Dermis blood vessel endothelial cell (primary cell): ENCODE data around the gene CENPE. TPM values are rescaled to one million over a fixed set of nuclear protein-coding genes. Genes with fewer than 3 reads are reported as not detected.
"Not testable (repeated sequence)": the region's sequence is repeated elsewhere in the genome, so short reads cannot be mapped to it uniquely, and the experiment has no call there.

Experiments used
- DNase-seq: peaks from one replicate; pipeline ENCODE4 v3.0.0; 2010
- total RNA-seq: library from RNA; depleted of rRNA; stranded (reverse); fragments of >200 nt; gene quantifications from 2 replicates; pipeline ENCODE4 v1.2.3, GENCODE V29; 2014

Gene CENPE, protein sequence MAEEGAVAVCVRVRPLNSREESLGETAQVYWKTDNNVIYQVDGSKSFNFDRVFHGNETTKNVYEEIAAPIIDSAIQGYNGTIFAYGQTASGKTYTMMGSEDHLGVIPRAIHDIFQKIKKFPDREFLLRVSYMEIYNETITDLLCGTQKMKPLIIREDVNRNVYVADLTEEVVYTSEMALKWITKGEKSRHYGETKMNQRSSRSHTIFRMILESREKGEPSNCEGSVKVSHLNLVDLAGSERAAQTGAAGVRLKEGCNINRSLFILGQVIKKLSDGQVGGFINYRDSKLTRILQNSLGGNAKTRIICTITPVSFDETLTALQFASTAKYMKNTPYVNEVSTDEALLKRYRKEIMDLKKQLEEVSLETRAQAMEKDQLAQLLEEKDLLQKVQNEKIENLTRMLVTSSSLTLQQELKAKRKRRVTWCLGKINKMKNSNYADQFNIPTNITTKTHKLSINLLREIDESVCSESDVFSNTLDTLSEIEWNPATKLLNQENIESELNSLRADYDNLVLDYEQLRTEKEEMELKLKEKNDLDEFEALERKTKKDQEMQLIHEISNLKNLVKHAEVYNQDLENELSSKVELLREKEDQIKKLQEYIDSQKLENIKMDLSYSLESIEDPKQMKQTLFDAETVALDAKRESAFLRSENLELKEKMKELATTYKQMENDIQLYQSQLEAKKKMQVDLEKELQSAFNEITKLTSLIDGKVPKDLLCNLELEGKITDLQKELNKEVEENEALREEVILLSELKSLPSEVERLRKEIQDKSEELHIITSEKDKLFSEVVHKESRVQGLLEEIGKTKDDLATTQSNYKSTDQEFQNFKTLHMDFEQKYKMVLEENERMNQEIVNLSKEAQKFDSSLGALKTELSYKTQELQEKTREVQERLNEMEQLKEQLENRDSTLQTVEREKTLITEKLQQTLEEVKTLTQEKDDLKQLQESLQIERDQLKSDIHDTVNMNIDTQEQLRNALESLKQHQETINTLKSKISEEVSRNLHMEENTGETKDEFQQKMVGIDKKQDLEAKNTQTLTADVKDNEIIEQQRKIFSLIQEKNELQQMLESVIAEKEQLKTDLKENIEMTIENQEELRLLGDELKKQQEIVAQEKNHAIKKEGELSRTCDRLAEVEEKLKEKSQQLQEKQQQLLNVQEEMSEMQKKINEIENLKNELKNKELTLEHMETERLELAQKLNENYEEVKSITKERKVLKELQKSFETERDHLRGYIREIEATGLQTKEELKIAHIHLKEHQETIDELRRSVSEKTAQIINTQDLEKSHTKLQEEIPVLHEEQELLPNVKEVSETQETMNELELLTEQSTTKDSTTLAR (N-terminal part only)
- total RNA-seq = 6.1 and 39.1 TPM in 2 replicates

DNA sequence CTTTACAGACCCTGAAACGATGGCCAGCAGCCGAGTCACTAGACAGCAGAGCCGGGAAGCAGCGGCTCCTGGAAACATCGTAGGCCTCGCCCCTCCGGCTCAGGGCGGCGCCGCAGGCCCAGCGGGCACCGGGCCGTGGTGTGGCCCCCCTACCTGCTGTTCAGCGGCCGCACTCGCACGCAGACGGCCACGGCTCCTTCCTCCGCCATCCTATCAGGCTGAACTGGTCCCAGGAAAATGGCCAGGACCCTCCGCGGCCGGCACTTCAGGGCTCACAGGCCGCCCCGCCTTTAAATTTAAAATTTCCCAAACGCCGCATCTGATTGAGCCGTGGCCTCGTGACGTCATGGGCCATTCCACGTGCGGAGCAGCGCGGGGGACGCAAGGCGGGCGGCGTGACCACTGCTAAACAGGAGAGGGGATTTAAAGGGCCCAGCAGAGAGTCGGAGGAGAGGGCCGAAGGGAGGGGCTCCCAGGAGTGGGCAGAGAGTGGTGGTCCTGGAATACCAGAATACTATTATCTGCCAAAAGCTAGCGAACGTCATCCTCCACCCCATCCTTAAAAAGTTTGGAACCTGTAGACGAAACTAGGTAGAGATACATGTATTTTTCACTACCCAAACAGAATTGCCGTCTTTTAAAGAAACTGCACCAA is at the start of gene CENPE:
TSS of gene CENPE (minus strand) at position 233 of the 655 bp plus-strand sequence. CDS start at position 209, 24 bp downstream.
- DNase-seq = peak; percentile 94

DNA sequence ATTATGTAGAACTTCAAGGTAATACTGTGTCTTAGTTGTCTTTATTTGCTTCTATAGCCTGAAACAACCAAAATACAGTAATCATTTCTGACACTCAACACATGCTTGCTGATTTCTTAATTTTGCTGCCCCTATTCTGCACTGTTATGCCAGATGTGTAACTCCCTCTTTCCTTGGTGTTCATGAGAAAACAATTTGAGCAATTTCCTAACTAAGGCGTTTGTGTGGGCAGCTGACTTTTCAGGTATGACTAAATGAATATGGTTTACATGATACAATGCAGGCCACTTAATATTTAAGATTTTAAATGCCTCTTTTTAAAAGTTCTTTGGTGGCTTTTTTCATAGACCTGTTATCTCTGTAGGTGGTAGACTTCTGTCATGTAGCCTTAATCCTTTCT is 46.1 kb upstream of the CENPE start:
- no peak for DNase-seq

DNA sequence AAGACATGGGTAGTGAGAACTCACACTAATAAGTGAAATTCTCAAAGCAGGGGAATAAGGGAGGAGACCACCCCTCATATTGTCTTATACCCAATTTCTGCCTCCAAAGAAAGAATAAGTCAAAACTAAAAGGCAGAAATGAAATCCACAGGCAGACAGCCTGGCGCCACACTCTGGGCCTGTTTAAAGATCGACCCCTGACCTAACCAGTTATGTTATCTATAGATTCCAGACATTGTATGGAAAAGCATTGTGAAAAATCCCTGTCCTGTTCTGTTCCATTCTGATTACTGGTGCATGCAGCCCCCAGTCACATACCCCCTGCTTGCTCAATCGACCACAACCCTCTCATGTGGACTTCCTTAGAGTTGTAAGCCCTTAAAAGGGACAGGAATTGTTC is 32.8 kb upstream of the CENPE start:
- DNase-seq = not testable (repeated sequence)

DNA sequence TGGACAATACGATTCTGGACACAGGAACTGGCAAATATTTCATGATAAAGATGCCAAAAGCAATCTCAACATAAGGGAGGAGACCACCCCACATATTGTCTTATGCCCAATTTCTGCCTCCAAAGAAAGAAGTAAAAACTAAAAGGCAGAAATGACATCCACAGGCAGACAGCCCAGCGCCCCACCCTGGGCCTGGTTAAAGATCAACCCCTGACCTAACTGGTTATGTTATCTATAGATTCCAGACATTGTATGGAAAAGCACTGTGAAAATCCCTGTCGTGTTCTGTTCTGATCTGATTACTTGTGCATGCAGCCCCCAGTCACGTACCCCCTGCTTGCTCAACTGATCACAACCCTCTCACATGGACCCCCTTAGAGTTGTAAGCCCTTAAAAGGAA is 25.4 kb upstream of the CENPE start:
- DNase-seq = not testable (repeated sequence)

DNA sequence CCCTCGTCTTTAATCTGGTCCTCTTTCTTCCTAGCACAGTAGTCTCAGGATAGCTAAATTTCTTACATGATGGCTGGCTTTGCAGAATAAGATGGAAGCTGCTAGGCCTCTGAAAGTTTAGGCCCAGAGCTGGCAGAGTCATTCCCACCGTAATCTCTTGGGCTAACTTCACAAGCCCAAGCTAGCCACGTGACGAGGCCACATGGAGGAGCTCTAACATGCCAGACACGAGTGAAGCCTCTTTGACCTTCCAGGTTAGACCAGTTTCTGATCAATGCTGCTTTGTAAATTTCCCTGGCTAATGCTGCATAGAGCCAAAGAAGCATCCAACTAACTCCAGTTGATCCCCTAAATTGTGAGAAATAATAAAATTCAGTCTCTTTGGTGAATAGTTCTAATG is 9.5 kb upstream of the CENPE start:
- DNase-seq = no peak

DNA sequence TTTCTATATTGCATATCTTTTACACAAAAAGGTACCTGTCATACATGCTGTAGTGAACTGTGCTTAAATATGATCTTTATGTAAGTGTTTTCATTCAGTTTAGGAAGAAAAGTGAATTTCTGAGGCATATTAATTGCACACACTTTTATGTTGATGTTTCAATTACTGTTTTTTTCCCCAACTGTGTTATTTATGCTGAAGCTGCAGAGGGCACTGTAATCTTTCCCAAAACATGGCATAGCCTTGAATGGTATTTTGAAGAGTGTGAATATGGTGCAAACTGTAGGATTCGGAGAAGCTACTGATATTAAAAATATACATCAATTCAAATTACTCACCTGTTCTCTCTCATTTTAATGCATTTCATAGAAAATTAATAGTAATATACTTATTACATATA is 6.0 kb upstream of the CENPE start:
- DNase-seq = peak; percentile 19

DNA sequence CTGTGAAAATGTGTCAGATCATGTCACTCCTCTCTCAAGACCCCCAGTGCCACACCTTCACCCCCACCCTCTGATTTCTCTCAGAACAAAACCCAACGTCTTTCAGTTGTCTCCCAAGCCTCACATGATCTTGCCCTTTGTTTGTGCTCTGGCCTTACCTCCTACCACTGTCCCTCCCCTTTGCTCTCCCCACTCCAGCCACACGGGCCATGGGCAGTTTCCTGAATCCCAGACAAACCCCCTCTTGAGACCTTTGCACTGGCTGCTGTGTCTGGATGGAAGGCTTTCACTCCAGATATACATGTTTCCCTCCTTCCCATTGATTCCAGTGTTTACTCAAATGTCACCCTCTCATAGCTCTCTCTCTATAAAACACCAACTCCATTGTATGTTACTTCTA is 3.6 kb upstream of the CENPE start:
- DNase-seq = no peak

DNA sequence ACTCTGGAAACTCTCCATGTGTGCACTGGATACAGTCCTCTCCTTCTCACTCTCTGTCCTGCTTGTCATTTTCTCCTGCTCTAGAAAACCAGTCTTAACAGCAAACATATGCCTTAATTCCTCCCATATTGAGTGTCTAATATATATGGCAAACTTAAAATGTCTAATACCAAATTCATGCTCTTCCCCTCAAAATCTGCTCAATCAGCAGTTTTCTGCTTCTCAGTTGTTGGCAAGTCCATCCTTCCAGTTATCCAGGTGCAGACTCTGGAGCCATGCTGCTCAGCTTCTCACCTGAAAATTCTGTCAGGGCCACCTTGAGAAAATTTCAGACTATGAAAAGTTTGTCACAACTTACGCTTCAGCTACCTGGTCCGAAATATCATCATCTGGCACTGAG is 3.1 kb upstream of the CENPE start:
- DNase-seq = no peak

DNA sequence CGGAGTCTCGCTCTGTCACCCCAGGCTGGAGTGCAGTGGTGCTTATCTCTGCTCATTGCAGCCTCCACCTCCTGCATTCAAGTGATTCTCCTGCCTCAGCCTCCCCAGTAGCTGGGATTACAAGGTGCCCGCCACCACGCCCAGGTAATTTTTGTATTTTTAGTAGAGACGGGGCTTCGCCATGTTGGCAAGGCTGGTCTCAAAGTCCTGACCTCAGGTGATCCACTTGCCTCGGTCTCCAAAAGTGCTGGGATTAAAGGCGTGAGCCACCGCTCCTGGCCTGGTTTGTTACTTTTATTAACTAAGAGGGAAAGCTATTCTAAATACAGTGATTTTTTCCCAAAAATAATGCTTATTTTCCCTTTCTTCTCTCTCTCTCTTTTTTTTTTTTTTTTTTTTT is 866 bp upstream of the CENPE start:
- no peak for DNase-seq

DNA sequence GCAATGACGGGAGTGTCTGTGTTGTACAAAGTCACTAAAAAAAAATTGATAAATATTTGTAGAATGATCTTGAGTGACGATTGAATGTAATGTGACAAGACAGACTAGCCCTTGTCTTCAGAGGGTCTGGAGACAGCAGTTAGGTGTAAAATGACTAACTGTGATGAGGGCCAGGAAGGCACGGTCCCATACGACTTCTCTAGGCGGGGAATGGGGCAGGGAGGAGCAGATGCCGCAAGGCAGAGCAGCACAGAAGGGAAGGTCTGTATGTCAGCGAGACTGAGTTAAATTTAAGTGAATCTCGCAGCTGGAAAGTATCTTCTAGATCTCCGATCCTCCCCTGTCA is 405 bp downstream of the CENPE start:
- DNase-seq = peak; percentile 59

DNA sequence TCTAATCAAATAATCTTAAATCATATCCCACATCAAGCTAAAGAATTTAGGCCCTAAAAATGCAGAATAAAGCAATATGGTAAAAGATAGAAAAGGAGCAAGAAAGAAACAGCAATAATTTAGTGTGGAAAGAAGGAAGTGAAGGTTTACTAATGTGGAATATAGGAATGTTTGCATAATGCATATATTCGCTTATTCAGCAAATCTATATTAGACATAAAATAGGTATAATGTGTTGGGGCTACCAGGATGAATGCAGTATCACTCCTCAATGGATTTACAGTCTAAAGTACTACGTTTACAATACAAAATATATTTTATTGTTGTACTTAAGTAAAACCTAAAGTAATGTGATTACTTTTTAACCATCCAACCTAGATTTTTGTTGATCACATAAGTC is 4.7 kb downstream of the CENPE start:
- no peak for DNase-seq

DNA sequence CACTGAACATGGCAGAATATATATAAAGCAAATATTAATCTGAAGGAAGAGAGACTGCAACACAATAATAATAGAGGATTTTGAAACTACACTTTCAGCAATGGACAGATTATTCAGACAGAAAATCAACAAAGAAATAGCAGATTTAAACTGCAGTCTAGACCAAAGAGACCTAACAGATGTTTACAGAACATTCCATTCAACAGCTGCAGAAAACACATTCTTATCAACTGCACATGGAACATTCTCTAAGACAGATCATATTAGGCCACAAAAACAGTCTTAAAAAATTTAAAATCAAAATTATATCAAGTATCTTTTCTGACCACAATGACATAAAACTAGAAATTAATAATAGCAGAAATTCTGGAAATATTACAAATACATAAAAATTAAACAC is 27.1 kb downstream of the CENPE start:
- DNase-seq = no peak

DNA sequence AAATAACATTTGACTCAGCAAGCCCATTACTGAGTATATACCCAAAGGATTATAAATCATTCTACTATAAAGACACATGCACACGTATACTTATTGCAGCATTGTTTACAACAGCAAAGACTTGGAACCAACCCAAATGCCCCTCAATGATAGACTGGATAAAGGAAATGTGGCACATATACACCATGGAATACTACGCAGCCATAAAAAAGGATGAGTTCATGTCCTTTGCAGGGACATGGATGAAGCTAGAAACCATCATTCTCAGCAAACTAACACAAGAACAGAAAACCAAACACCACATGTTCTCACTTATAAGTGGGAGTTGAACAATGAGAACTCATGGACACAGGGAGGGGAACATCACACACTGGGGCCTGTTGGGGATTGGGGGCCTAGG is 28.4 kb downstream of the CENPE start:
- not testable (repeated sequence) for DNase-seq

DNA sequence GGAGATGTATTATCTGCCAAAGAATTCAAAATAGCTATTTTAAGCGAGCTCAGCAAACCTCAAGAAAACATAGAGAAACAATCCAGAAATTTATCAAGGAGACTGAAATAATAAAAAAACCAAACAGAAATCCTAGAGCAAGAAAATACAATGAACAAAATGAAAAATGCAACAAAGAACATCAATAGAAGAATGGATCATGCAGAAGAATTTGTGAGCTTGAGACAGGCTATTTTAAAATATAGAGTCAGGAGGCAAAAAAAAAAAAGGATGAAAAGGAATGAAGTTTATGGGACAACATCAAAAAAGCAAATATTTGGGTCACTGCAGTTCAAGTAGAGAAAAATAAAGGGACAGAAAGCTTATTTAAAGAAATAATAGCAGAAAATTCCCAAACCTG is 29.1 kb downstream of the CENPE start:
- DNase-seq = no peak

DNA sequence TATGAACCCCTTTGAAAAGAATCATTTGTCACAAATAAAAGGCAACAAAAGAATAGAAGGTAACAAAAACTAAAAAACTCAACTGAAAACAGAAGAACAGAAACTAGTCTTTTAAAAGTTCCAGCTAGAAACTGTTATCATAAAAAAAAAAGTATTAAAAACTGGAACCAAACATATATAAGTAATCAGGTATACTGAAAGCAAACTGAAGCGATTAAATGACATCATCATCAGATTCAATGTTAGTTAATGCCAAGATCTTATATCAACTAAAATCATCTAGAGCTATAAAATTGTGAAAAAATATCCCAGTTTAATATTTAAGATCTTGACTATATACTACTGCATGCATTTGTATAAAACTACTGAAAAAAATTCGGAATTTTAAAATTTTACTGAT is 36.0 kb downstream of the CENPE start:
- DNase-seq = no peak

DNA sequence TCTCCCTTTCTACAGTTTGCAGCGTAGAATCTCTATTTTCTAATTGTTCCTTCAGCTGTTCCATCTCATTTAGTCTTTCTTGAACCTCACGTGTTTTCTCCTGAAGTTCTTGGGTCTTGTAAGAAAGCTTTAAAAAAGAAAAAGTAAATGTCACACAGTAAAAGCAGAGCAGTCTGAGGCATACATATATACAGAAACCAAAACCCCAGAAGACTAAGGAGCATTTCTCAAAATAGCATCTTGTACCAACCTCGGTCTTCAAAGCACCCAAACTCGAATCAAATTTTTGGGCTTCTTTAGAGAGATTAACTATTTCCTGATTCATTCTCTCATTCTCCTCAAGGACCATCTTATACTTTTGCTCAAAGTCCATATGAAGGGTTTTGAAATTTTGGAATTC is 39.4 kb downstream of the CENPE start:
- DNase-seq = no peak

DNA sequence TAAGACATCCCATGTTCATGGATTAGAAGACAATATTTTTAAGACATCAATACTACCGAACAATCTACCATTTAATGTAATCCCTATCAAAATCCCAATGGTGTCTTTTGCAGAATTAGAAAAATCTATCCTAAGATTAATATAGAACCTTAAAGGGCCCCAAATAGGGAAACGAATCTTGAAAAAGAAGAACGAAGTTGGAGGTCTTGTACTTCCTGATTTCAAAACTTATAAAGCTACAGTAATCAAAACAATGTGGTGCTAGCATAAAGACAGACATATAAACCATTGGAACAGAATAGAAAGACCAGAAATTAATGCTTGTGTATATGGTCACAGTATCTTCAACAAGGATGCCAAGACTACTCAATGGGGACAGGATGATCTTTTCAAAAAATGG is 42.0 kb downstream of the CENPE start:
- no peak for DNase-seq

DNA sequence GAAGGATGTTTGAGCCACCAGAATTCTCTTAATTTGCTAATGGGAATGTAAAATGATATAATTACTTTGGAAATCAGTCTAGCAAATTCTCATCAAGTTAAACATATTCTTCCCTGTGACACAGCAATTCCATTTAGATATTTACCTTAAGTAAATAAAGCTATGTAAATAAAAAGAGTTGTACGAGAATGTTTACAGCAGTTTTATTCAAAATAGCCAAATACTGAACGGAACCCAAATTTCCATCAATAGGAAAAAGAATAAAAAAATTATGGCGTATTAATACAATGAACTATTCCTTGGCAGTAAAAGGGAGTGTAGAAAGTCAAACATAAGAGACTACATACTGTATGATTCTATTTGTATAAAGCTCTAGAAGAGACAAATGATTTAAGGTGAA is 45.8 kb downstream of the CENPE start:
- no peak for DNase-seq

DNA sequence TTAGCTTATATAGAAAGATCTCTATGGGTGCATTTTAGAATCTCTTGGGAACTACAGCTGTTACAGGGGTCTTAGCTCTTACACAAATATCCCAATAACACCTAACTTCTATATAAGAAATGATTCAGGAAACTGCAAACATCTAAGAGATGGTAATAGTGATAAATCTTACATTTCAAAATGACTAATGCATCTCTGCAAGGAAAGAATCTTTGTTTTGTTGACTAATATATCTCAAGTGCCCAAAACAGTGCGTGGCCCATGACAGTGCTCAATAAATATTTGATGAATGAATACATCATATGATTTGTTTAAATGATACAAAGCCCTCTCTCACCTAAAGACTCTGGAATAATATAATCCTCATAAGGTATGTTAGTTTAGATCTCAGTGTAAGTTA is 47.5 kb downstream of the CENPE start:
- DNase-seq = peak; percentile 10

DNA sequence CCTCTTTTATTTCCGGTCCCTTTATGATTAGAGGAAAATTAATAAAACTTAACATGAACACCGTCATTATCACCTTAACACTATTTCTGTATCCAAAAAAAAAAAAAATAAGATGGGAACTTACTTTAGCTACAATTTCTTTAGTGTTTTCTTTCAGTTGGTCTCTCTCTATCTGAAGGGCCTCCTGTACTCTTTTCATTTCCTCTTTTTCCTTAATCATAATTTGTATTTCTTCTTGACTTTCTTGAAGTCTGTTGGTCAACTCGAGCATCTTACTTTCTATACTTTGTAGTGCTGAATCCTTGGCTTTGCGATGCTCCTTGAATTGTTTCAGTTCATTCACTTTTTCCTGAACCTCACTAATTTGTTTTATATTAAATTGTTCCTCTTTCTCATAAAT is 53.2 kb downstream of the CENPE start:
- no peak for DNase-seq

DNA sequence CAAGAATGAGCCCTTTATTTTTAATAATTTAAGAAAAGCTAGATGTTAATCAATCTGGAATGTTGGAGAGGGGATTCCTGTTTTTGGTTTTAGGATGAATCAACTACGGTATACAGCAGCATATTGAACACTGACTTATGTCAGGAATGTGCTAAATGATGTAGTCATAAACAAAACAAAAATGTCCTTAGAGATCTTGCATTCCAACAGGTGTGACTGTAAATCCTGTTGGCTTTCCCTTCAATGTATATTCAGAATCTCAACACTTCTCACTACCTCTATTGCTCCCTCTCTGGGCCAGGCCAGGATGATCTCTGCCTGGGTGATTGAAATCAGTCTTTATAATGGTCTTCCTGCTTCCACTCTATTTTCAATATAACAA is 60.7 kb downstream of the CENPE start:
- DNase-seq = peak; percentile 73

DNA sequence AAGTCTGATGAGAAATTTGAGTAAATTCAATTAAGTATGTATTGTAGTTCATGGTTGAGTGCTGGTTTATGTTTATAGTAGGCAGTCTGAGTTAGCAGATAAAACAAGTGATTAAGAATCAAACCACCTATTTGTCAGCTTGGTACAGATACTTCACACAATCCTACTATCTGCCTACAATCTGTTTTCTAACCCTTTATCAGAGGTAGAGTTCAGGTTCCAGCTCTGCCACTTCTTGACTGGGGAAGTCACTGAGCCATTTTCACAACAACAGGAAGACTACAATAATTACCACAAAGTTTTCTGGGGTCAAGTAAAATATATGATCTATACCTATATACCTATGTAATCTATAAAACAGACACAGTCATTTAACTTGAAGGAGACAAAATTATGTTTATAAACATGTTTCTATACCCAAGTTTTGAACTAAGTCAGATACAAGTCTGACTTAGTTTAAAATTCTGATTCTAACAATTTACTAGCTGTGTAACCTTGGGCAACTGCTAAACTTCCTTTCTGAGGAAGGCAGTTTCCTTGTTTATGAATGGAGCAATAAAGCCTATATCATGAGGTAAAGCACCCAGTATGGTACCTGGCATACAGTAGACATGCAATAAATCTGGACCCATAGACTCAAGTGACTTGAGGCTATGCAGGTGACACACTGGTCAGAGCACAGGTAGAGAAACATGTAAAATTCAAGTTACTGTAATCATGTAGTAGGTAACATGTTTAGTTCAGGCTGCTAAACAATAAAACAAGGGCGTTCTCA is 61.3 kb downstream of the CENPE start:
- peak; percentile 62 for DNase-seq
